SU-DHL-6 (cell line): ENCODE results near the gene SLC9A2.

ENCODE experiments used
- CTCF ChIP-seq: fragments of 200-600 bp; sonication (generic); IDR thresholded peaks from one replicate; pipeline ENCODE4 v1.5.1; 2017; ENCODE audit warnings: antibody characterized with exemption, mild to moderate bottlenecking, low read length, moderate library complexity; ENCODE audit not compliant: insufficient read depth, poor library complexity, severe bottlenecking
- EZH2phosphoT487 ChIP-seq: fragments of 200-600 bp; sonication (generic), shearing (Covaris generic); conservative IDR thresholded peaks from 2 replicates; pipeline ENCODE4 v1.6.1; 2018; ENCODE audit warnings: mild to moderate bottlenecking, antibody characterized with exemption, low read length, moderate library complexity, mixed read lengths

- no peak for TF ChIP-seq EZH2phosphoT487
- no peak for TF ChIP-seq CTCF
Measured at GRCh38 chr2:102677244-102678215, 58.2 kb downstream of the SLC9A2 start.
